Measurements from ENCODE around the gene DIP2C. TPM values are rescaled to one million over a fixed set of nuclear protein-coding genes. Genes with fewer than 3 reads are reported as not detected.

The DIP2C gene
- total RNA-seq, 1 experiment from 2014 or later, result 11.0 TPM

DNA sequence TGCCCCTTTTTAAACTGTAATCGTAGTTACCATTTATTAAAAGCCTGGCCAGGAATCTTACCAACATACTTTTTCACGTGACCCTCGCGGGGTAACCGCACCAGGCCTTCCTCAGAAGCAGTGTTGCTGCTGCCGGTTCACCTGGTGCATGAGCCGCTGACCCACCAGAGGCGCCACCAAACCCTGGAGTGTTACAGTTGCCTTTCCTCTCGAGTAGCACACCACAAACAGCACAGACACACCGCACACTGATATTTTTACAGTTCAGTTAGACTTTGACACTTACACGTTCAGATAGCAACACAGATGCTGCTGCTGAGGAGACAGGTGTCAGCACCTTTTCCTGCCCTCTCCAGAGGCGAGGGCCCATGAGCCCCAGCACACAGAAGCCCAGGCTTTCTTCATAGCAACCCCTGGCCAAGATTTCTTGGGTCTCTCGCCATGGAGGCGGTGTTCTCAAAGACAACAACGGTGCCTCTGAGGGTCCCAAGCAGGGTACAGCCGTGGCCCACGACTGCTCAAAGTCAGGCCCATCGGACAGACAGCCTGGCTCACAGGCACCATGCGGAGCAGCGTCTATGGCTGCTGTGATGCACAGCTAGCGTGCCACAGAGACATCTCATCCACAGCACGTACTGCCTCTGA, 123.1 kb downstream of the DIP2C start:
- ATAC-seq, result no peak; the same call in 1 of the 2 replicates
- Mint-ChIP-seq H3K4me1 (peaks cover 5% of the 10 kb centered on the region), H3K27me3 (ENCODE audit: low read depth) (no peaks in the 10 kb centered on the region), H3K4me3 (no peak overlapping the region), H3K36me3 (peaks cover 13% of the 10 kb centered on the region), H3K27ac (no peak overlapping the region), H3K9me3 (peaks cover 27% of the 10 kb centered on the region)
- TF ChIP-seq, protein P1, sequence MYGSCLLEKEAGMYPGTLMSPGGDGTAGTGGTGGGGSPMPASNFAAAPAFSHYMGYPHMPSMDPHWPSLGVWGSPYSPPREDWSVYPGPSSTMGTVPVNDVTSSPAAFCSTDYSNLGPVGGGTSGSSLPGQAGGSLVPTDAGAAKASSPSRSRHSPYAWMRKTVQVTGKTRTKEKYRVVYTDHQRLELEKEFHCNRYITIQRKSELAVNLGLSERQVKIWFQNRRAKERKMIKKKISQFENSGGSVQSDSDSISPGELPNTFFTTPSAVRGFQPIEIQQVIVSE (CRISPR knock-in tag; IDR thresholded peaks at IDR 0.05; ENCODE audit: borderline replicate concordance), result no peak
- TF ChIP-seq SMAD4 (CRISPR knock-in tag; IDR thresholded peaks at IDR 0.05) (no peak), PRRX2 (CRISPR knock-in tag; IDR thresholded peaks at IDR 0.05) (no peak), CBFB (CRISPR knock-in tag; IDR thresholded peaks at IDR 0.05; ENCODE audit: low read depth) (no peak), MYBL2 (CRISPR knock-in tag; IDR thresholded peaks at IDR 0.05) (no peak)
- TF ChIP-seq, protein P2, sequence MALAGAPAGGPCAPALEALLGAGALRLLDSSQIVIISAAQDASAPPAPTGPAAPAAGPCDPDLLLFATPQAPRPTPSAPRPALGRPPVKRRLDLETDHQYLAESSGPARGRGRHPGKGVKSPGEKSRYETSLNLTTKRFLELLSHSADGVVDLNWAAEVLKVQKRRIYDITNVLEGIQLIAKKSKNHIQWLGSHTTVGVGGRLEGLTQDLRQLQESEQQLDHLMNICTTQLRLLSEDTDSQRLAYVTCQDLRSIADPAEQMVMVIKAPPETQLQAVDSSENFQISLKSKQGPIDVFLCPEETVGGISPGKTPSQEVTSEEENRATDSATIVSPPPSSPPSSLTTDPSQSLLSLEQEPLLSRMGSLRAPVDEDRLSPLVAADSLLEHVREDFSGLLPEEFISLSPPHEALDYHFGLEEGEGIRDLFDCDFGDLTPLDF (CRISPR knock-in tag; IDR thresholded peaks at IDR 0.05), result no peak
- CTCF ChIA-PET, result no interaction called here
- POLR2A ChIA-PET, result no interaction called here
- DNase-seq (ENCODE audit: low spot score), result no peak

DNA sequence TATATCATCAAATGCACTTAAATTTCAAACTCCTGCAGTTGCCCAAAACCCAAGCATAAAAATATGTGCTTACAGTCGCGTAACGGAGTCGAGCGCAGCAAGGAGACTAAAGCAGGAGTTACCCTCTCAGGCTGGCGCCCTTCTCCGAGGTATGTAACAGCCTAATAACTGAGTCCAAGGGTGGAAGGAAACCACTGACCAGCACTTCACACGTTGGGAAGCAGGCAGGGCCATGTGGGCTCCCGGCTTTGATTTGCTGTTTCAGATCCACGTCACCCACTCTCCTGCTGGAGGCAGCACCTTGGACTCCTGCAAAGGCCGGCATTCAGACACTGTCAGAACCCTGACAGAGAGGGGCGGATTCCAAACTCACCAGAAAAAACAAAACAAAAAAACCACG, 123.8 kb downstream of the DIP2C start:
- H3K4me3 Mint-ChIP-seq, result no peak overlapping the region
- TF ChIP-seq ZNF232 (CRISPR knock-in tag; IDR thresholded peaks at IDR 0.05) (no peak), FOXK1 (CRISPR knock-in tag; IDR thresholded peaks at IDR 0.05) (no peak), NFATC4 (CRISPR knock-in tag; IDR thresholded peaks at IDR 0.05) (no peak), JAZF1 (CRISPR knock-in tag; IDR thresholded peaks at IDR 0.05) (no peak), ZNF423 (CRISPR knock-in tag; IDR thresholded peaks at IDR 0.05) (no peak), ELF4 (CRISPR knock-in tag; IDR thresholded peaks at IDR 0.05; ENCODE audit: low read depth) (no peak), TEAD4 (CRISPR knock-in tag; IDR thresholded peaks at IDR 0.05) (no peak), NR1H2 (CRISPR knock-in tag; IDR thresholded peaks at IDR 0.05) (no peak), EMX1 (CRISPR knock-in tag; IDR thresholded peaks at IDR 0.05) (no peak), IRF2 (CRISPR knock-in tag; IDR thresholded peaks at IDR 0.05; ENCODE audit: borderline replicate concordance, low read depth) (no peak)
- TF ChIP-seq, protein P3, sequence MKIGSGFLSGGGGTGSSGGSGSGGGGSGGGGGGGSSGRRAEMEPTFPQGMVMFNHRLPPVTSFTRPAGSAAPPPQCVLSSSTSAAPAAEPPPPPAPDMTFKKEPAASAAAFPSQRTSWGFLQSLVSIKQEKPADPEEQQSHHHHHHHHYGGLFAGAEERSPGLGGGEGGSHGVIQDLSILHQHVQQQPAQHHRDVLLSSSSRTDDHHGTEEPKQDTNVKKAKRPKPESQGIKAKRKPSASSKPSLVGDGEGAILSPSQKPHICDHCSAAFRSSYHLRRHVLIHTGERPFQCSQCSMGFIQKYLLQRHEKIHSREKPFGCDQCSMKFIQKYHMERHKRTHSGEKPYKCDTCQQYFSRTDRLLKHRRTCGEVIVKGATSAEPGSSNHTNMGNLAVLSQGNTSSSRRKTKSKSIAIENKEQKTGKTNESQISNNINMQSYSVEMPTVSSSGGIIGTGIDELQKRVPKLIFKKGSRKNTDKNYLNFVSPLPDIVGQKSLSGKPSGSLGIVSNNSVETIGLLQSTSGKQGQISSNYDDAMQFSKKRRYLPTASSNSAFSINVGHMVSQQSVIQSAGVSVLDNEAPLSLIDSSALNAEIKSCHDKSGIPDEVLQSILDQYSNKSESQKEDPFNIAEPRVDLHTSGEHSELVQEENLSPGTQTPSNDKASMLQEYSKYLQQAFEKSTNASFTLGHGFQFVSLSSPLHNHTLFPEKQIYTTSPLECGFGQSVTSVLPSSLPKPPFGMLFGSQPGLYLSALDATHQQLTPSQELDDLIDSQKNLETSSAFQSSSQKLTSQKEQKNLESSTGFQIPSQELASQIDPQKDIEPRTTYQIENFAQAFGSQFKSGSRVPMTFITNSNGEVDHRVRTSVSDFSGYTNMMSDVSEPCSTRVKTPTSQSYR (CRISPR knock-in tag; IDR thresholded peaks at IDR 0.05), result no peak
- TF ChIP-seq, protein P4, sequence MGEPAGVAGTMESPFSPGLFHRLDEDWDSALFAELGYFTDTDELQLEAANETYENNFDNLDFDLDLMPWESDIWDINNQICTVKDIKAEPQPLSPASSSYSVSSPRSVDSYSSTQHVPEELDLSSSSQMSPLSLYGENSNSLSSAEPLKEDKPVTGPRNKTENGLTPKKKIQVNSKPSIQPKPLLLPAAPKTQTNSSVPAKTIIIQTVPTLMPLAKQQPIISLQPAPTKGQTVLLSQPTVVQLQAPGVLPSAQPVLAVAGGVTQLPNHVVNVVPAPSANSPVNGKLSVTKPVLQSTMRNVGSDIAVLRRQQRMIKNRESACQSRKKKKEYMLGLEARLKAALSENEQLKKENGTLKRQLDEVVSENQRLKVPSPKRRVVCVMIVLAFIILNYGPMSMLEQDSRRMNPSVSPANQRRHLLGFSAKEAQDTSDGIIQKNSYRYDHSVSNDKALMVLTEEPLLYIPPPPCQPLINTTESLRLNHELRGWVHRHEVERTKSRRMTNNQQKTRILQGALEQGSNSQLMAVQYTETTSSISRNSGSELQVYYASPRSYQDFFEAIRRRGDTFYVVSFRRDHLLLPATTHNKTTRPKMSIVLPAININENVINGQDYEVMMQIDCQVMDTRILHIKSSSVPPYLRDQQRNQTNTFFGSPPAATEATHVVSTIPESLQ (CRISPR knock-in tag; IDR thresholded peaks at IDR 0.05), result no peak
- TF ChIP-seq, protein P5, sequence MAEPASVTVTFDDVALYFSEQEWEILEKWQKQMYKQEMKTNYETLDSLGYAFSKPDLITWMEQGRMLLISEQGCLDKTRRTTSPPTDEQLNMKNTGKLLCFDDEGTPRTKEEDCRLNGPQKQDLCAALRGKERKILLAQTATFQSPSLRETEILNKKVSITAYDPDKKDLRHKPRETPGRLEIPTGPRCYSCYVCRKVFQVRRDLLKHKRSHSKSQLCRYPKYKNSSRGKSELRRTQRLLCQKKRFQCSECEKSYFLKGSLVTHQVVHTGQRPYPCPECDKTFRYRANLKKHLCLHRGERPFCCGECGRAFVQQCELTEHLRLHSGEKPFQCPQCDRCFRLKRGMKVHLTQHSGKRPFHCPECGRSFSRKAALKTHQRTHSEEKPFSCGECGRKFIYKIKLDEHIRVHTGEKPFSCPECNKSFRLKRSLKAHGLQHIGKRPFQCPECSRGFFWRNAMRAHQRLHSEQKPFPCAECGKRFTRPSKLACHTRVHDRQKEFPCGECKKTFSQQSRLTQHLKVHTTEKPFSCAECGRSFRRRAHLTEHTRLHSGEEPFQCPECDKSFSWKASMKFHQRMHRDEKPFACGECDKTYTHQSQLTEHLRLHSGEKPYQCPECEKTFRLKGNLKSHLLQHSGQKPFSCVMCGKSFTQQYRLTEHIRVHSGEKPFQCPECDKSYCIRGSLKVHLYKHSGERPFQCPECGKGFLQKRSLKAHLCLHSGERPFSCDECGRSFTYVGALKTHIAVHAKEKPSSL (CRISPR knock-in tag; conservative IDR thresholded peaks at IDR 0.05), result no peak
- TF ChIP-seq, protein P6, sequence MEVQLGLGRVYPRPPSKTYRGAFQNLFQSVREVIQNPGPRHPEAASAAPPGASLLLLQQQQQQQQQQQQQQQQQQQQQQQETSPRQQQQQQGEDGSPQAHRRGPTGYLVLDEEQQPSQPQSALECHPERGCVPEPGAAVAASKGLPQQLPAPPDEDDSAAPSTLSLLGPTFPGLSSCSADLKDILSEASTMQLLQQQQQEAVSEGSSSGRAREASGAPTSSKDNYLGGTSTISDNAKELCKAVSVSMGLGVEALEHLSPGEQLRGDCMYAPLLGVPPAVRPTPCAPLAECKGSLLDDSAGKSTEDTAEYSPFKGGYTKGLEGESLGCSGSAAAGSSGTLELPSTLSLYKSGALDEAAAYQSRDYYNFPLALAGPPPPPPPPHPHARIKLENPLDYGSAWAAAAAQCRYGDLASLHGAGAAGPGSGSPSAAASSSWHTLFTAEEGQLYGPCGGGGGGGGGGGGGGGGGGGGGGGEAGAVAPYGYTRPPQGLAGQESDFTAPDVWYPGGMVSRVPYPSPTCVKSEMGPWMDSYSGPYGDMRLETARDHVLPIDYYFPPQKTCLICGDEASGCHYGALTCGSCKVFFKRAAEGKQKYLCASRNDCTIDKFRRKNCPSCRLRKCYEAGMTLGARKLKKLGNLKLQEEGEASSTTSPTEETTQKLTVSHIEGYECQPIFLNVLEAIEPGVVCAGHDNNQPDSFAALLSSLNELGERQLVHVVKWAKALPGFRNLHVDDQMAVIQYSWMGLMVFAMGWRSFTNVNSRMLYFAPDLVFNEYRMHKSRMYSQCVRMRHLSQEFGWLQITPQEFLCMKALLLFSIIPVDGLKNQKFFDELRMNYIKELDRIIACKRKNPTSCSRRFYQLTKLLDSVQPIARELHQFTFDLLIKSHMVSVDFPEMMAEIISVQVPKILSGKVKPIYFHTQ (CRISPR knock-in tag; IDR thresholded peaks at IDR 0.05), result no peak
- TF ChIP-seq, protein P7, sequence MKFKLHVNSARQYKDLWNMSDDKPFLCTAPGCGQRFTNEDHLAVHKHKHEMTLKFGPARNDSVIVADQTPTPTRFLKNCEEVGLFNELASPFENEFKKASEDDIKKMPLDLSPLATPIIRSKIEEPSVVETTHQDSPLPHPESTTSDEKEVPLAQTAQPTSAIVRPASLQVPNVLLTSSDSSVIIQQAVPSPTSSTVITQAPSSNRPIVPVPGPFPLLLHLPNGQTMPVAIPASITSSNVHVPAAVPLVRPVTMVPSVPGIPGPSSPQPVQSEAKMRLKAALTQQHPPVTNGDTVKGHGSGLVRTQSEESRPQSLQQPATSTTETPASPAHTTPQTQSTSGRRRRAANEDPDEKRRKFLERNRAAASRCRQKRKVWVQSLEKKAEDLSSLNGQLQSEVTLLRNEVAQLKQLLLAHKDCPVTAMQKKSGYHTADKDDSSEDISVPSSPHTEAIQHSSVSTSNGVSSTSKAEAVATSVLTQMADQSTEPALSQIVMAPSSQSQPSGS (CRISPR knock-in tag; IDR thresholded peaks at IDR 0.05; ENCODE audit: borderline replicate concordance, low read depth), result no peak

More for the DNA sequence above, 123.8 kb downstream of the DIP2C start:
- ChIA-PET POLR2A (no interaction called here), CTCF (no interaction called here)
- Mint-ChIP-seq H3K27me3 (ENCODE audit: low read depth) (no peaks in the 10 kb centered on the region), H3K36me3 (peaks cover 13% of the 10 kb centered on the region), H3K9me3 (peaks cover 31% of the 10 kb centered on the region), H3K4me1 (peaks cover 3% of the 10 kb centered on the region), H3K27ac (no peak overlapping the region)
- no peak for DNase-seq (ENCODE audit: low spot score)
- ATAC-seq, result no peak

Measured in WTC11 (cell line).